ENCODE results near the gene RAD9A.

RAD9A gene

DNA sequence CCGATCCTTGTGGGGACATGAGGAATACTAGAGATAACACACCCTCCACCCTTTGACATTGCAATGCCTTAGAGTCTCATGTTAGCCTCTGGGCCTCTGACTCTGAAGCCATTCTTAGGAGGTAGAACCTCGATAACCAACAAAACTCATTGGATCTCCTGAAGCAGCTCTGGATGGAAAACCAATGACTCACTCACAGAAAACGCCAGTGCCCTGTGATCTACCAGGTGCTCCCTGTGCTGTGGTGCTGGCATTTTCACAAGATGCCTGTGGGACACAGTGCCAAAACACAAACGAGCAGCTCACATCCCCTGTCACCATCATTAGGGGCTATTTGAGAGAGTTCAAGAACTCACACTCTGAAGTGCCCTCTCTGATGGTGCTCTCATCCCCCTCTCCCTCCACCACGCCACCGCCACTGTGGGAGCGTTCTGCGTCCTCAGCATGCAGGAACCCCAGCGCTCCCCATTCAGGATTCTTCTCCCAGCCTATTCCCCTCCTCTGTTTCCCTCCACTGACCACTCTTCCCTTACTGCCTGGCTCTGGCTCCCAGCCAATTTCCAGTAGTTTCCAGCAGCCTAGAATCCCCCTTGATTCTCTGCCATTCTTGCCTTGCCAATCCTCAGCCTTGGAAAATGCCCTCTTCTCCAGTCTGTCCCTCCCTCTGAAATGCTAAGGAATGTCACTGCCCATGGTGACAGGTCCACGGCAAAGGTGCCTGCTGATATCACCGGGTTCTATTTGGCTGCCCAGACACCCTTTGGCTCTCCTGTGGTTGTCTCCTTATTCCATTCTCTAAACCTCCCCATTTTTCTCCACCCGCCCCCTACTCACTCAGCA, 33.7 kb upstream of the RAD9A start:
- DNase-seq (ENCODE audit: low spot score), result no peak

DNA sequence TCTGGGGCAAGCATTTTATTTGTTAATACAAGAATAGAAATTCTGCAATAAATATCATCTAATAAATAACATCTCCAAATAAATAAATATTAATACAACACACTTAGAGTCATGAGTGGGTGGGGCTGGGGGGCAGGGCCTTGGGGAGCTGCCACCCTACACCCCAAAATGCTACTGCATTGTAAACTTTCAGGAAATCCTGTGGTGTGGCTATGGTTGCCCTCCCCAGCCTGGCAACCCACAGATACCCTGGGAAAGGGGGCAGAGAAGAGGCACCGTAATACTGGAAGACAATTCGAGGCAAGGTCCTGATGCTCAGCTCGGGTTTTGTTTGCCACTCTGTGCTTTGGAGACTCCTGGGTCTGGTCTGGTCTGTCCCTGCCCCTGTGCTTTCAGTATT, 27.6 kb upstream of the RAD9A start:
- no peak for DNase-seq (ENCODE audit: low spot score)

DNA sequence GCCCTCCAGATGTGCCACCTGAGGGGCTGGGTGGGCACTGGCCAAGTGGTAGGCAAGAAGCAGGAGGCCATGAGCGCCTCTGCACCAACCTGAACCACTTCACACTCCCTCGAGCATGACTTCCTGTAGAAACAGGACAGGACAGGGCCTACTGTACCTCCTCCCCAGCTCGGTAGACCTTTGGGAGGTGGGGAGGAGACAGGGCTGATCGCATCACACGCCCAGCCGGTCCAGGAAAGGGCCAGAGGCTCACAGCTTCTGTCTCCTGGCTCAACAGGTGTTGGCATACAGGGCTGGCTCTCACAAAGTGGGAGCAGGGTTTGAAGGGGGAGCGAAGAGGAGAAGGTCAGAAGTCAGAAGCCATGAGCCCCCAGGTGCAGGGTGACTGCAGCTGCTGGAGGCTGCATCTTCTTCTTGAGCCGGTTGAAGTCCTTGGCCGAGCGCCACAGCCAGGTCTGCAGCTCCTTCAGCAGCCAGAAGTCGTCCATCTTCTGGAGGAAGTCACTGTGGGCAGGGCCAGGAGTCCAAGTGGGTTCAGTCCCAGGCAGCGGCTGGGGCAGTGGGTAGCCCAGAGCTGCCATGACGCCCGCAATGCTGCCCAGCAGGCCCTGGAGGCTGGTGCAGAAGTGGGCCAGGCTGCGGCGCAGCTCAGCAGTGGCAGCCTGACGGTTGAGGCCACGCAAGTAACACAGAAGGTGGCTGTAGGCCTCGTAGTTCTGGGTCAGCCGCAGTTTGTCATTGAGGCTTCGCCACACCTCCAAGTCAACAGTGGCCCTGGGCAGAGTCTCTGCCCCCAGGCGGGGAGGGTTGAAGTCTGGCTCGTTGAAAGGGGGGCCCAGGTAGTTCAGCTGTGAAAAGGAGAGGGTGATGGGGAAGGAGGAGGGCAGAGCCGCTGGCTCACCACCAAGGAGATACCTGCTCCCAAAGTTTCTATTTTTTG, 26.7 kb upstream of the RAD9A start:
- no peak for DNase-seq (ENCODE audit: low spot score)

DNA sequence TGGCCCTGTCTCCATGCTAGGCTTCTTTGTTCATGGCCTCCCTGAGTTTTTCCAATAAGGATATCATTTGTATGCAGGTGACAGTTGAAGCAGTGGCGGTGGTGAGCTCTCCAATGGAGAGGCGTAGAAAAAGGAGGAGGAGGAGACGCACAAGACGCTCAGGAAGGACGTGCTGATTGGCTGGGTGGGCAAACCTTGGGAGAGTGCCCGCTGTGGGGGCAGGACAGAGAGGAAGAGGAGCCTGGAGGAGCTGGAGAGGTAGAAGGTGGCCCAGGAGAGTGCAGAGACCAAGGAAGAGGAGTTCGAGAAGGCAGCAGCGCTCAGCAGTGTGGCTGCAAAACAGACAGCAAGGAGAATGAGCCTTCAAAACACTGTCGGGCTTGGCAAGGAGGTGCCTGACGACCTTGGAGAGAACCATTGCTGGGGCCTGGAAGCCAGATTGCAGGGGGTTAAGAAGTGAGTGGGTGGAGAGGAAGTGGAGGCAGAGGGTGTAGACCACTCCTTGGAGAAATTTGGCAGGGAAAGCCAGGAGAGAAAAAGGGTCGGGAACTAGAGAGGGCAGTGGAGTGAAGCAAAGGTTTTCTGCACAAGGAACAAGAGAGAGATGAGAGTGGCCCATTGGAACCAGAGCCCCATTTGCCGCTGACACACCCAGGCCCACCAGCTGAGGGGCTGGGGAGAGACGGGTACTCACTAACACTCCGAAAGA, 25.9 kb upstream of the RAD9A start:
- DNase-seq (ENCODE audit: low spot score), result no peak

DNA sequence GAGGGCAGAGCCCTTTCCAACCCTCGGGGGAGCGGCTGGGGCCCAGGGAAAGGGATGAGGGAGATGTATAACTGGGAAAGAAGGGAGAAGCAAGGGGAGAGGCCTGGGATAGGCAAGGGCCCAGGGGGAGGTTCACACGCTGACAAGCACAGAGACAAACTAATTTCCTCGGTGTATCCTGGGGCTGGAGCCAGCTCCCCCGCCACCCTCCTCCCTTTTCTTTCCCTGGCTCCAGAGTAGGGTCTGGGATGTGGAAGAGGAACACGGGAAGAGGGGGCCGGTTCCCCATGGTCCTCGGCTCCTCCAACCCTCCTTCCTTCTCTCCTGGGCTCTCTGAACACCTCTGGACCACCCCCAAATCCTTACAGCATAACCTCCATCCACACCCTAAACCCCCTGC, 25.2 kb upstream of the RAD9A start:
- DNase-seq (ENCODE audit: low spot score), result no peak

DNA sequence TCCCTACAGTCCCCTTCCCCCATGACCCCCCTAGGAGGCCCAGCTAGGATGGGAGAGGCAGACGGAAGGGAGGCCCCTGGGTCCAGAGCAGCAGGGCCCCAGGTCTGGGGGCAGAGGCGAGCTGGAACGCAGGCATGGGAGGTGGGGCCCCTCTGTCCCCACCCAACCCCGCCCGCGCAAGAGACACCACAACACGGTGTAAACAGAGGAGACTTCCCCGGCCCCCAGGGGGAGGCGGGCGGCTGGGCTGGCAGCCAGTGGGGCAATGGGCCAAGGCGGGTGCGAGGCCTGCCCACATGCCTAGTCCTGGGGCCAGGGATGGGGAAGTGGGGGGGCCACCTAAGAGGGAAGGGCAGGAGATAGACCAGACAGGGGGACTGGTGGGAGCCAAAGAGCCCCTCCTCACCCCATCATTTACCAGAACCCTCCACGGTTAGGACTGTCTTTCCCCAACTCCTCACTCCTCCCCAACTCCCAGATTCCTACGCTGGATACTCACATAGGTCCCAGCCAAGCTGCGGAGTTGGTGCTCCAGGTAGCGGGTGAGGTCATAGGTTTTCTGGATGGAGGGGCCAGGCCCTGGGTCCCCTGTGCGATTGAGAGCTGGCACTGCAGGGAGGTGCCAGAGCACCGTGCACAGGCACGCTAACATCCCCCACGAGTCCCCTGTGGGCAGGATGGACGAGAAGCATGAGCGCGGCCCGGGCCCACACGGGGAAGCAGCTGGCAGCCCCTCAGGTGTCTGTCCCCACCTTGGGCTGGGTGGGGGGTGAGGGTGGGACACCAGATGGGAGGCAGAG, 24.6 kb upstream of the RAD9A start:
- no peak for DNase-seq (ENCODE audit: low spot score)

DNA sequence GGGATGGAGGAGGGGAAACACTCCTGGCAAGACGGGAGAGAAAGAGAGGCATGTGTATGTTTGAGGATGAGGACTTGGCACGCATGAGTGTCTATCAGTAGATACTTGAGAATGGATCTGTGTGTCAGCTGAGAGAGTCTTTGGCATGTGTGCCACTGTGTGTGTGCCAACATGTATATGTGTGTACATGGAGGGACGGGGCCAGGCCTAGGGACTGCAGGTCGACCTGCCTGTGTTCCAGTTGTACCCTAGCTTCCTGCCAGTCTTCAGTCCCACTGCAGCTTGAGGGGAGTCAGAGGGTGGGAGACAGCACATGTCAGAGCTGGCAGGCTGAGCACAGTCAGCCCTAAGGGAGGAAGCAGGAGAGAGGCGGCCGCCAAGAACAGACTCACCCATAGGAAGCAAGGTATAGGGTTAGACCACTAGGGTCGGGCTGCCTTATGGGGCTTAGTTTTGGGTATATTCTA, 24.0 kb upstream of the RAD9A start:
- no peak for DNase-seq (ENCODE audit: low spot score)

DNA sequence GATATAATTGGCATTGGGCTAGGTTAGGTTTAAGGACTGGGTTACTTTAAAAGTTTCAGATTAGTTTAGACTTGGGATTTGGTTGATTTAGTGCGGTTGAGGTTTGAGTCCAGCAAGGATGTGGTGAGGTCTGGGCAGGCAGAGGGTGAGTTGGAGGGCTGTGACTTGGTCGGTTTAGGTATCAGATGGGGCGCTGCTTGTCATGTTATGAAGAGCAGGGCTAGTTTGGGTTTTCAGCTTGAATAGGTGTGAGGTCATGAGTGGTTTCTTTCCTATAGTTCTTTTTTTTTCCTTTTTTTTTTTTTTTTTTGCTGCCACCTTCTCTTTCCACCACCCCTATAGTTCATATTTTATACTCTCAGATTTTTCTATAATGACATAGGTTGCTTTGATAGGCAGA, 23.2 kb upstream of the RAD9A start:
- no peak for DNase-seq (ENCODE audit: low spot score)

DNA sequence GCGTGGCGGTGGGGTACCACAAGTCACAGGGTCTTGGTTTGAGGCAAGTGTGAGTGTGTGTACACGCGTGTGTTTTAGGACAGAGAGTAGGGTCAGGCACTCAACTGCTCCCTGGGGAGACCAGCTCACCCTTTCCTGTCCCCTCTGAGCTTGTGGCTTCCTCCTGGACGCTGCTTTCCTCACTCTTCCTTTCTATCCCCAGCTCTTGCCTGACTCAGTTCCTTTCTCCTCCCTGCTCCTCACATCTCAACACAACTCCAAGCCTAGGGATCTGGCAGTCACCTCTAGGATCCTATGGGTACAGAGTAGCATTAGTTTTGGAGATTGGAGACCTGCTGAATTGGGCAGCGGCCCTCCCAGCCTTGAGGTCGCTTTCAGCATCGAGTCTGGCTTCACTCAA, 22.5 kb upstream of the RAD9A start:
- no peak for DNase-seq (ENCODE audit: low spot score)

DNA sequence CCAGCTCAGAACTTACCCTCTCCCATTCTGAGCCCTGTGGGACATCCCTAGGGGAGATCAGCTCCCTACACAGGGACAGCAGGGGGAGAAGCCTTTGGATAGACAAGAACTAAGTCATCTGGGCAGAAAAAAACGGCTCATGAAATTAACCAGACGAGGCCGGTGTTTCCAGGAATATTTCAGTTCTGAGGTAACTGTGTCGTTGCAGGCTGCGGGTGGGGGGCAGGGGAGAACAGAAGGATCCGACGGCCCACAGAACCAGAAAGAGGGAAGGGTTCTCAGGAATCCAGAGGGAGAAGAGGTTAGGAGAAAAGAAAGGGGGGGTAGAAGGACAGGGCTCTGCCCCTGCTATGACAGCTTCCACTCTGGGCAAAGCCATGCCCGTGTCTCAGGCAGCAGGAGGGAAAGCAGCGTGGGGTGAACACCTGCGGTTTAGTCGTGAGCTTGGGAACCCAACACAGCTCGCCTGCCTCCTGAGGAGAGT, 21.9 kb upstream of the RAD9A start:
- DNase-seq (ENCODE audit: low spot score), result no peak

DNA sequence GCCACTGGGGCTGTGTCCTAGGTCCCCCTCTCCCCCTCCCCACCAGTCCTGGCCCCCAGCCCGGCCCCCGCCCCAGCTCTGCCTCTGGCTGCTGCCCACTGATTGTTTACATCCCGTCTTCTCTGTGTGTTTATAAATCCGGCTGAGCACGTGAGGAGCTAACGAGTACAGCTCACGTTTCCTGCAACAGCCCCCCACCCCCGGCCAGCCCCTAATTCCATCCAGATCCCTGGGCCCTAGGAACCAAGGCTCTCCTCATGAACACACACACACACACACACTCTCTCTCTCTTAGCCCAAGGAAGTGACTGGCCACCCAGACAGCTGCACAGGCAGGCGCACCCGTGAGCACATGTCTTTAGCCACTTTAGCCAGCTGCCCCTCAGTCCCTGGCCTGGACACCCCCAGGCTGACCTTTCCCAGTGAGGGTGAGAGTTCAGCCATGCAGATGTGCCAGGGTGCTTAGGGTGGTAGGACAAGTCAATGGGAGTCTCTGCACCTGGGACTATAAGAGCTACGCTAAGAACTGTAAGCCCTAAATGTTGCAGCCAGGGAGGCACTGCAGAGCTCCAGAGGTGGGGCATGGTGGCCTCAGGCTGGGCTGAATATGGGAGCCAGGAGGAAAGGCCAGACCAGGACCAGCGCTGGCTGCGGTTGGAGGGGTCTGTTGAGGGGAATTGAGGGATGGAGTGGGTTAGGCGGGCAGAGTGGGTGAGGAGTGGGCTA, 21.3 kb upstream of the RAD9A start:
- no peak for DNase-seq (ENCODE audit: low spot score)

DNA sequence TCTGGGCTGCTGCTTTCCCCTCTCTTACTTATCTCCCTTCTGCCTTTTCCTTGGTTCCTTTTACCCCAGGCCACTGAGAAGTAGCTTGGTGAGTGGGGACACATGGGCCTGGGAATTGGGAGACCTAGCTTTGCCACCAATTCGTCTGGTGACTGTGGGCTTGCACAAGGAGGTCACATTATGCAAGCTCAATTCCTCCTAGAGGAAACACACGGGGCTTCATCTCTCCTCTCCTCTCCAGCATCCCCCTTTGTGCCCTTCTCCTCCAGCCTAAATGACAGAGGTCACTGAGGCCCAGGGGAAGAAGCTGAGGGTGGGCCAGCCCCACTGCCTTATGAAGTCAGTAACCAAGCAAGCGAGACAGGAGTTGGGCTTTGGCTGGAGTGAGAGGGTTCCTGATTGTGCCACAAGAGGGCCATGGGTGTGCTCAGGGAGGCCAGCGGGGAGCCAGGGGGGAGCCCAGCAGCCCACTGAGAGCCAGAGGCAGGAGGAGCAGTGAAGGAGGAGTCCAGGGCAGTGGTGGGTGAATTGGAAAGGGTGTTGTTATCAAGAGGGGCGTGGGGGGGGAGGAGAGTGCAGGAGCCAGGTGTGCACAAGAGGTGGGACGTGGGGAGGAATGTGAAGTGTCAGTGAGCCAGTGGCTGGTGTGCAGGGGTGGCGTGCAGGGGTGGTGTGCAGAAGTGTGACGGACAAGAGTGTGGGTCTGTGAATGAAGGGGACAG, 20.4 kb upstream of the RAD9A start:
- DNase-seq (ENCODE audit: low spot score), result no peak

DNA sequence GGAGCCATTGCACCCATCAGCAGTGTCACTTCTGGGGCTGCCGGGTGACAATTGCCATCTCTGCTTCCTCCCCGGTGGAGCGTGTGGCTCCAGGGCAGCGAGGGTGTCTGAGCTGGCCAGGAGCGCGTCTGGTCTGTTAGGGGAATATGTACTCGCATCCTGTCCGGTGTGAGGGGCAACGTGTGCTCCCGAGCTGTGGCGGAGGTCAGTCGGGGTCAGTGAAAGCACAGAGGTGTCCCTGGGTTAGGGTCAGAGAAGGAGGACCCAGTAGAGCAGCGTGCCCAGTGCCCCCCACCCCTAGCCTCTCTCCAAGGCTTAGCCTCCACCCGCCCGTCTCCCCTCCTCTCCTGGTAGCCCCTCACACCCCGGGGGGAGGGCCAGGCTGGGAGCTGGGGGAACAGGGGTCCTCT, 19.9 kb upstream of the RAD9A start:
- DNase-seq (ENCODE audit: low spot score), result no peak

DNA sequence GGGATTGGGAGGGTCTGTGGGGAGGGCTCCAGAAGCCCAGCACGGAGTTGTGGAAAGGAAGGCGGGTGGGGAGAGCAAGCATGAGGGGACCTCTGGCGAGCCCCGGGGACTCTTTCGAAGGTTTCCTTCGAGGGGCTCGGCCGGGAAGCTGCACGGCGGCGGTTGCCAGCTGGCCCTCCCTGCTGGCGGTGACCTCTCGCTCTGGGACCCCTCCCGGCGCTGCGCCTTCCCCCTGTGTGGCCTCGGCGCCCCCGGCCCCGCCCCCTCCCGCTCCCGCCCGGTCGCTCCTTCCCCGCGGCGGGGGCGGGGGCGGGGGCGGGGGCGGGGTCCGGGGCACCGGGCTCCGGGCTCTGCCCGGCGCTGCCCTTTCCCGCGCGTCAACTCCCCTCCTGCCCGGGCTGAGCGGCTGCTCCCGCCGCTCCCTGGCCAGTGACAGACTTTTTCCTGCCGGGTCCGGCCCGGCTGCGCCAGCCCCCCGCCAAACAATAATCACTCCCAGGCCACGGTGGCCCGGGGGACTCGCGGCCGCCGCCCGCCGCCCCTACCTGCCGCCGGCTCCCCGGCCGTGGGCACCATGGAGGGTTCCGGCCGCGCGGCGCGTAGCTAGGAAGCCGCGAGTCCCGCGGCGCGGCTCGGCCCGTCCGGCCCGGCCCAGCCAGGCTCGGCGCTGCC, 19.3 kb upstream of the RAD9A start:
- DNase-seq (ENCODE audit: low spot score), result no peak

DNA sequence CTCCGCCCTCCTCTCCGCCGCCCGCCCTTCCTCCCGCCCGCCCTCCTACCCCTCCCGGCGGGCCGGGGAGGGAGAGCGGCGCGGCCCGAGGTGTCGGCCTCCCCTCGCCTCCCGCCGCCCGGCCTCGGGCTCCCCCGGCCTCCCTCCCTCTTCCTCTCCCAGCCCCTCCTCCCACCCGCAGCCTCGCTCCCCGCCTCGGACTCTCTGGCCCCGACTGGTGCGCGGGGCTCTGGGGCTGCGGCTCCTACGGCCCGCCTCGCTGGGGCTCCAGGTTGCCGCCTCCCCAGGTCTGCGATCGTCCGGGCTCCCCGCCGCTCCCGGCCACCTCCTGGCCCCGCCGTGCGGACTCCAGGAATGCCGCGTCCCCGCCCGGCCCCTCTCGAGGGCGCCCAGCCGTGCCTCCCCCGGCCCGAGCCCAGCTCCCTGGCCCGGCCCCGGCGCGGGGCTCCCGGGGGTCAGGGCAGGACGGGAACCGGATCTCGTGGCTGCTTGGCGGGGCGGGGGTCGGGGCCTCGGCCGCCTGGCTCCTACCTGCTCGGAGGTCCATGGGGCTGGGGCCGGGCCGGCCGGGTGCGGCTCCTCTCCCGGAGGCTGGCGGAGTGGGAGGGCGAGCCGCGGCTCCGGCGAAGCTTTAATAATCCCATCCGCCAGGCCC, 18.7 kb upstream of the RAD9A start, which contains the start of gene CLCF1:
Gene CLCF1 (minus strand): TSS at position 606 of the 655 bp plus-strand sequence. CDS start 59 bp downstream, at position 547.
- no peak for DNase-seq (ENCODE audit: low spot score)

DNA sequence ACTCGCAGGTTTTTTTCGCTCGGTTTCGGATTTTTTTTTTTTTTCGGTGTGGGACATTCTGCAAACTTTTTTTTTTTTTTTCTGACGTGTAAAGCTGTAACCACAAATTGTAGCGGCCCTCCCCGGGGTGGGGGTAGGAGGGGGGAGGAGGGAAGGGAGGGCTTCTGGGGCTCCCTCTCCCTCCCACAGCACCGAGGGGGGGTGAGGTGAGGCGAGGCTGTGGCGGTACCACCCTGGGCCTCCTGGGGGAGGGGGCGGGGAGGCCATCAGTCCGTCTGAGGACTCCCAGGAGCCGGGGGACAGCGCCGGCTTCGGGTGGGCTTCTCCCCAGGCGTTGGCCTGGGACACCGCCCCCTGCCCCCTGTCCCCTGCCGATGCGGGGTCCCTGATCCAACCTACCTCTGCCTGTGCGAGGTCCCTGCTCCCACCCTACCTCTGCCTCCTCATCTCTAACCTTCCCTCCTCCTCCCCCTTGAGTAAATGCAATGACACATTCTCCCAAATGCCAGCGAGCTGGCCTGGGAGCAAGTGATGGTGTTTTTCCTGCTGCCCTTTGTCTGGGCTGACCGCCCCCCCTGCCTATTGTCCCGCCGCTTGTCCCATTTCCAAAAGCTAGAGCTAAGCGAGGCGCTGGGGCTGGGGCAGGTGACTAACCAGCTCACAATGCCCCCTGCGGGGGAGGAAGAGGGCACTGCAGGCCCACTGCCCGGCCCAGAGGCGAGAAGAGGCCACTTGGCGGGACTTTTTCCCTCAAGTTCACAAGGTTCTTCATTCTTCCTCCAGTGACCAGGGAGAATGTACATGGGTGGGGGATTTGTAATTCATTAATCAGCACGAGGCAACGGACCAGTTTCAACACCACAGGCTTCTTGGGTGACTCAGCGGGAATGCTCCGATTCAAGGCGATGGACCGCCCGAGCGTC, 17.9 kb upstream of the RAD9A start:
- no peak for DNase-seq (ENCODE audit: low spot score)

DNA sequence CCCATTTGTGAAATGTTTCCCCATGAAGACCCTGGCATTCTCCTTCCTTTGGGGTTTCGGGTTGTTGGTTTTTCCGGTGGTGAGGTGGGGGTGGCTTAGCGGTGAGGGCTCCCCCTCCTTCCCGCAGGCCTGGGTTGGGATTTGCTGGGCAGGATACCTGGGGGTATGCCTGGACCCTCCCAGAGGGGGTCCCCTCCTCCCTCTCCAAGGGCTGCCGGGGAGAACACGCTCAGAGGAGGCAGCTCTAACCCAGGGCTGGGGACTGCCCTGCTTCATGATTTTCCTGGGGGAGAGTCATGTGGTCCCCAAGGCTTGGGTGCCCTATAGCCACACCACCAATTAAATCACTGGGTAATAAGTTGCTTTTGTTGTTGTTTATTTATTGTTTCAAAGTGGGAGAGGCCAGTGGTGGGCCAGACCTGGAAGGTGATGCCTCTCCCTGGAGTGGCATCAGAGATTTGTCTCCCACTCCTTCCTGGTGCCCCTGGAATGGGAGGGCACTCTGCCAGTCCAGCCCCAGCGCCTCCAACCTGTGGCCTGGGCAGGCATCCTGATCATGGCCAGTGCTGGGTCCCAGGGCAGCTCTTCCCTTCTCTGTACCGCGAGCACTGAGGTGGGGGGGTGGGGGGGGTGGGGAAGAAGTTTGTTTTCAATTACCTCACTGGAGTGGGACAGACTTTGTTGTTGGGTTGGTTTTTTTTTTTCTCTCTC, 17.1 kb upstream of the RAD9A start:
- no peak for DNase-seq (ENCODE audit: low spot score)

All from Ammon's horn (tissue), 1 donor.